HG03565 (cell line): ENCODE data around the gene FNDC7.
"Not testable (repeated sequence)": the region's sequence is repeated elsewhere in the genome, so short reads cannot be mapped to it uniquely, and the experiment has no call there.

Experiments used
- ATAC-seq: cut with Tn5 transposase; IDR thresholded peaks from one replicate; pipeline ENCODE4 v1.9.1; 2021; ENCODE audit warnings: mild to moderate bottlenecking, moderate library complexity; ENCODE audit not compliant: unreplicated experiment

The FNDC7 gene

GRCh38 chr1:108734171-108734865 lies 21.6 kb downstream of the FNDC7 start:
- no peak for ATAC-seq

- ATAC-seq: no peak
These were observed 29.5 kb downstream of the FNDC7 start for GRCh38 chr1:108742253-108742652.

GRCh38 chr1:108745980-108746381 lies 33.3 kb downstream of the FNDC7 start:
- no peak for ATAC-seq

GRCh38 chr1:108746382-108747170 lies 33.9 kb downstream of the FNDC7 start, which contains the start of gene STXBP3:
STXBP3 (plus strand) TSS chr1:108746674; CDS start chr1:108746738, 64 bp downstream.
- ATAC-seq: peak; percentile 79

GRCh38 chr1:108747171-108747850 lies 34.6 kb downstream of the FNDC7 start:
- peak; percentile 22 for ATAC-seq

GRCh38 chr1:108747898-108748297 lies 35.2 kb downstream of the FNDC7 start:
- ATAC-seq: no peak

GRCh38 chr1:108749081-108749480 lies 36.4 kb downstream of the FNDC7 start:
- ATAC-seq: no peak

- no peak for ATAC-seq
These were observed 37.9 kb downstream of the FNDC7 start for GRCh38 chr1:108750476-108751181.

- no peak for ATAC-seq
These were observed 40.7 kb downstream of the FNDC7 start for GRCh38 chr1:108753363-108753762.

- ATAC-seq: no peak
These were observed 46.1 kb downstream of the FNDC7 start for GRCh38 chr1:108758796-108759195.

- ATAC-seq: no peak
These were observed 54.4 kb downstream of the FNDC7 start for GRCh38 chr1:108767115-108767514.

GRCh38 chr1:108767708-108768107 lies 55.0 kb downstream of the FNDC7 start:
- no peak for ATAC-seq

GRCh38 chr1:108777839-108778238 lies 65.1 kb downstream of the FNDC7 start:
- no peak for ATAC-seq

- no peak for ATAC-seq
These were observed 66.7 kb downstream of the FNDC7 start for GRCh38 chr1:108779455-108779854.

GRCh38 chr1:108780937-108781574 lies 68.3 kb downstream of the FNDC7 start:
- no peak for ATAC-seq

GRCh38 chr1:108781575-108781944 lies 68.9 kb downstream of the FNDC7 start:
- not testable (repeated sequence) for ATAC-seq

- ATAC-seq: no peak
These were observed 72.6 kb downstream of the FNDC7 start for GRCh38 chr1:108785264-108785663.

- ATAC-seq: no peak
These were observed 73.2 kb downstream of the FNDC7 start for GRCh38 chr1:108785880-108786279.

- no peak for ATAC-seq
These were observed 79.1 kb downstream of the FNDC7 start for GRCh38 chr1:108791790-108792189.
